GM19238 (cell line): ENCODE measurements around the gene BPIFB6.

ENCODE experiments used
- DNase-seq: peaks from one replicate; pipeline ENCODE4 v3.0.0; 2011; ENCODE audit warnings: low spot score; ENCODE audit not compliant: insufficient read length

BPIFB6 gene

DNA sequence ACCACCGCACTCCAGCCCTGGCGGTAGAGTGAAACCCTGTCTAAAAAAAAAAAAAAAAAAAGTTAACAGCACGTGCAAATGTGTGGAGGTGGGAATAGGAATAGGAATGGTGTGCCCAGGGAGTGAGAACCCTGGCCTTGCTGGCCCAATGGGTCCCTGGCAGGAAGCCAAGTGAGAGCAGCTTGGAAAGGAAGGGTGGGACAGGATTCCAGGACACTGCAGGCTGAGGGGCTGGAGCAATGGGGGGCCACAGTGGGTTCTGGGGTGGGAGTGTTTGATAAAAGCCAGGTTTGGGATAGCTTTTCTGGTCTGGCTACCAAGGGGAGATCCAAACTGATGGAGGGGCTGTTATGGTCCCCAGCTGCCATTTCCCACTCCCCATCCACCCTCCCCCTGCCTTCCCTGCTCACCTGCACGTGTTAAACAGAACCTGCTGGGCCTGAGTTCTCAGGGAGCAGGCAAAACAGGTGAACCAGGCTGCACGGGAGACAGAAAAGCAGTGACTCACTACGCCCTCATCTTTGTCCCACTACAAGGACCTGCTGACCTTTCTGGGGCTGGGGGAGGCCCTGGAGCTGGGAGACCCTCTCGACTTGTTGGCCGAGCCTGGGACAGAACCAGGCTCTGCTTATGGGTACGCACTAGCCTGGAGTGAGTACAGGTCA lies 30.5 kb upstream of the BPIFB6 start:
- DNase-seq, result no peak

DNA sequence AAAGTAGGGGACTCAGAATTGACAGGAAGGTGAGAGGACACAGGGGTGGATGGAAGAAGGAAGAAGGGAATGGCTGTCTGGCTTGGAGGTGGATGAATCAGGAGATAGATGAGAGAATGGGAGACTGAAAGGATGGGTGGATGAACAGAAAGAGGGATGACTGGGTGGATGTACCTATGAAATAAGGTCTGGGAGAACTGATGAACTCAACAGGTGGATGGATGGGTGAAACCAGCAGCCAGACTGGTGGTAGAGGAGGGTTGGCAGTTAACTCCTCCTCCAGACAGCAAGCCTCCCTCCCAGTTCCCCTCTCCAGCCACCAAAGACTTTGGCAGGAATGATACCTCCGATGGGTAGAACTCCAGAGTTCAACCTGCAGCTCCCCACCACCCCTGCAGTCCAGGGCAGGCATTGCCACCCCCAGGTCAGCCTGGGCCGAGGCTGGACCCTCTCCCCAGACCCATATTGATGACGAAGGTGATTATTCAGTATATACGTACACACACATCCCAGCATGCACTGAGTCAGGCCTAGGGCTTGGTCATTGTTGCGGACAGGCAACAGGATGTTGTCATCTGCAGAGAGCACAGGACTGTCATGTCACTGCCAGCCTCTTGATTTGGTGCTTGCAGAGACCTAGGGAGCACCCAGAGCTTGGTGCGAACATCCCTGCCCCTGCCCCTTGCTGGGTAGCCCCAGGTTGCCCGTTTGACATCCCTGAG lies 29.2 kb upstream of the BPIFB6 start:
- no peak for DNase-seq

DNA sequence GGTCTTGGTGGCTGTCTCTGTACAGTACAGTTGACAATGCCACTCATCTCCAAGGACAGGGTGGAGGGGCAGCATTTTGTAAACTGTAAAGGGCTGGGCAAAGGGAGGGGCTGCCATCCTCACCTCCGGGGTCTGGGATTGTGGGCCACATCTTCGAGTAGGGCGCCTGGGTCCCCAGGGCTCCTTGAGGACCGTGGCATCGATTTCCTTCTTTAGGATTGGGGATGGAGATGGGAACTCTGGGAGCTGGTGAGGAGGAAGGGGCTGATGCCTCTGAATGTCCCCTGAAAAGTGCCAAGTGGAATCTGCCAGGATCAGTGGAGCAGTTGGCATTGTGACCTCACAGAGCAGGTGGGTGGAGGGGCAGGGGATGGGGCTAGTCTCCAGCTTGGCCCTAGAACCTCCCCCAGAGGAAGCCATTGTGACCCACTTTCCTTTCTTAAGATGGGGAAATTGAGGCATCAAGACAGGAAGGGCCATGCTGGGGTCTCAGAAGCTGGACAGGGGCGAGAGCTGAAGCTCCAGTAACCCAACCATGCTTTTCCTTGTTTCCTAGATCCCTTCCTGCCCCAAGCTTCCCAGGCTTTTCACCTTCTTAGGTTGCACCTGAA lies 27.2 kb upstream of the BPIFB6 start, which contains the start of gene SUN5:
SUN5 (minus strand) TSS at position 293 of the 611 bp plus-strand sequence; CDS start at position 200, 93 bp downstream.
- no peak for DNase-seq

DNA sequence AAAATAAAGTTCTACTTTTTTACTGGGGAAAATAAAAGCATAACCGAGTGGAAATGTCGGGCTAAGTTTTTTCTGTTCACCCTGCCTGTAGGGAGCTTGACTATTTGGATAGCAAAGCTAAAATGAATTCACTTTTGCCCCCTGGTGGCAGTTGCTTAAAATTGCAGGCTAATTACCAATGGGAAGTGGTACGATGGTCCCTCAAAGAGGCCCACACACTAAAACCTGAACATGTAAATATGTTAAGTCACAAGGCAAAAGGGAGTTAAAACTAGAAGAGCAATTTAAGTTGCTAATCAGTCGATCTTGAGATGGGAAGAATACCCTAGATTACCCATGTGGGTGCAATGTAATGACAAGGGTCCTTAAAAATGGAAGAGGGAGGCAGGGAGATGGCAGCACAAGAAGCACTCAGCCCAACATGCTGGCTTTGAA lies 26.3 kb upstream of the BPIFB6 start:
- DNase-seq, result peak; percentile 34

DNA sequence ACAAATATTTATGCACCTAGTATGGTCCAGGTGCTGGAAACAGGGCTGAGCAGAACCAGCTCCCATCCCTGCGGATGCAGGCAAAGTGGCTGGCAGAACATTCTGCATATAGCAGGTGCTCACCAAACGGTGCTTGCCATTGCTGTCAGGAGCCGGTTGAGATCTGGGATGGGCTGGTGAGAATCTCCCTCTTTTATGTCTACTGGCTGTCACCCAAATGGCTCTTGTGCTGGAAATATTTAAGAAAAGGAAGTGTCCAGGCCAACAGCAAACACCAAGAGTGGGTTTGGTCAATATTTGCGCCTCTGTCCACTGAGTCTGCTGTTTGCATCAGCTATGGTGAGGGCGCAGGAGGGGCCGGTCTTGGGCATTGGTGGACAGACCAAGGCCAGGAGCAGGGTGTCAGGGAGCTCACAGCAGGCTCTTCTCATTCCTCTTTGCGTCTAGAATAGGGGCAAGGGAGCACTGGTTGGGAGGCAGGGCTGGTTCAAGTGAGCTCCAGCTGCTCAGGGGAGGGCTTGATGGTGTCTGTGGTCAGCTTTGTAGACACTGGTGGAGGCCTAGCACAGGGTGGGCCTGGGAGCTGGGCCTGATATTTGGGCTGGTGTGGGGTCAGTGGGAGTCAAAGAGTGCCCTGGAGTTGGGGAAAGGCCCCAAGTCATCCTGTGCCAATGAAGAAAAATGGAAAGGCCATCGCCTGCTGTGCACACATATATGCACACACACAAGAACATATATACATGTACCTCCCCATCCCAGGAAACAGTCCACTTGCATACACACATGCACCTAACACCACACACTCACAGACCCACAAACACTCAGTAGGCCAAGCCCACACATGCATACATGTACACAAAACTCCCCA lies 25.3 kb upstream of the BPIFB6 start:
- no peak for DNase-seq

DNA sequence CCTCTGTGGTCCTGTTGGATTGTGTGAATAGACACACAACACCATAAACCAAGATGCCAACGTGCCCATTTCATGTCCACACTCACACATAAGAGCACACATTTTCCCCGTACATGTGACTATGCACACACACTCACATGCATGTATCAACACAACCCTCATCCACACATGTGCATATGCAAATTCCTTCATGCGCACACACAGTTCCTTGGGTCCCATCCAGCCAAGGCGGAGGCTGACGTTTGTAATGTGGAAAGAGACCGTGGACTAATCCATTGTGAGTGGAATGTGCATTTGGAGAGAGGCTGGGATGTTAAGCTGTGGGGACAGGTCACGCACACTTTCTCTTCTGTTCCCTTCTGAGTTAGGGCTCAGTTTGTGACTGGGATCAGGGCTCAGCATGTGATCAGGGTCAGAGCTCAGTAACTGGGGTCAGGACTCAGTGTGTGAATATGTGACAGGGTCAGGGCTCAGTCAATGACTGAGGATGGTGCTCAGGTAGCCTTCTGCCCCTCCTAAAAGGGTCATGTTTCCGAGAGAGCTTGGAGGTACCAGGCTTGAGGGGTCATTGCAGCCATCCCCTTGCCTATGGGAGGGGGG lies 24.6 kb upstream of the BPIFB6 start:
- DNase-seq, result no peak

DNA sequence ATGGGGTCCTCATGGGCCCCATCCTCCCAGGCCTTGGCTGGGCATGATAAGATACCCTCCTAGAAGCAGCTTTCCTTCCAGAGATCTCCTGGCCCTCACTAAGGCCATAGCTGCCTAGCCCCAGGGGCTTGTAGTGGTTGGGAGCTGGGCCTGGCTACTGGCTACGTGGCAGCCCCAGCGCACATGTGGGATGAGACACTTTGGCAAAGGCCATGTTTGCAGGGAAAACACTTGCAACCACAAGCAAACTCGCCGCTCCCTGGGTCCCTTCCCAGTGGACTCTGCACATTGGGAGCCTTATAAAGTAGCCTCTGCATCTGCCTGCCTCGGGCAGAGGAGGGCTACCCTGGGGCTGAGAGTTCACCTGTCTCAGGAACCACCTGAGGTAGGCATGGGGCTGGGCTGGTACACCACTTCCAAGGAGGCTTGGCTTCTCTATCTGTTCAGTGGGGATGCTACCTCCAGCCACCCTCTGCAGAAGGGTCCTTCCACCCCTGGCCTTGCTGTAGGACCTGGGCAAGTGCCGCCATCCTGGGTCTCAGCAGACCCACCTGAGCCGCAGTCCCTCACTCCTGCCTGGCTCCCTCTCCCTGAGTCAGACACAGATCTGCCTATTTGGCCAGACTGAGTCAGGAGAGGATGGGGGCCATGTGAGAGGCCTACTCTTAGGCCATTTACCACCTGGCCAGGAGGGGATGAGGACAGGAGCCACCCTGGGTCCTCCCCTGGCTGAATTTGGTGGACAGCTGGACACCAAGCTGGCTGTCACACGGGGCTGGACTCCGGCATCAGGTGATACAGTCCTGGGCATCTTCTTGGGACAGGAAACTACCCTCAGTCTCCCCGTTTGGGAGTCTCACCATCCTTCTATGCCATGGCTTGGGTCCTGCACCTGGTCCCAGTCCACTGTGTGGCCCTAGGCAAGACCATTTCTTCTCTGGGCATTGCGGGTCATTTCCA lies 23.8 kb upstream of the BPIFB6 start, which contains the start of gene BPIFB2:
BPIFB2 (plus strand) TSS at position 329 of the 960 bp plus-strand sequence. CDS start 871 bp downstream, outside the sequence.
- DNase-seq, result no peak

DNA sequence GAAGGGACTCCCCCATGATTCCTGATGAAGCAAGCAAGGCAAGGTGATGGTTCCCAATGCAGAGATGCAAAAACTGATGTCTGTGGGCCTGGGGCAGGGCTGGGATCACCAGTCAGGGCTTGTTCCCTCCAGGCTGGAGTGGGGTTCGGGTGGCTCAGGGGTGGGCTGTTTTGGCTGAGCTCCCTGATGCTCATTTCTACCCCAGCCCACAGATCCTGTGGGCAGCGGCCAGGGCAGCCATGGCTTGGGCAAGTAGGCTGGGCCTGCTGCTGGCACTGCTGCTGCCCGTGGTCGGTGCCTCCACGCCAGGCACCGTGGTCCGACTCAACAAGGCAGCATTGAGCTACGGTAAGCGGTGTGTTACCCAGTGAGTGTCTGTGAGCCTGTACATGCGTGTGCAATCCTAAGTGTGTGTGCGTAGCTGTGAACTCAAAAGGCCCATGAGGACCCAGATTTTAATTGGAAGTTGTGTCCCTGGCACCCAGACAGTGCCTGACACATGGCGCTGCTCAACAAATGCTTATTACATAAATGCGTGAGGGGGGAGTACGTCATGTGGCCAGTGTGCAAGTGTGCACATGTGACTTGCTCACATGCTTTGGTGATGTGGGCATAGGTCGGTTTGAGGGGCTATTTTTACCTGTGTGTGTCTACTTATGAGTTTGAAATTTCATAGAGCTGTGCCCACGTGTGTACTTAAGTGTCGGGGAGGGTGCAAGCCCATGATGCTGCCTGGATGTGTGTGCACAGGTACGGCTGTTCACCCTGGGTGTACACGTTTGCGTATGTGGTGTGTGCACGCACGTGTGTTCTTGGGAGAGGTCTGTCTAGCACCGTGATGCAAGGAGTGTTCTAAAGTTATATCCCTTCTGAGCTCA lies 22.9 kb upstream of the BPIFB6 start:
- no peak for DNase-seq

DNA sequence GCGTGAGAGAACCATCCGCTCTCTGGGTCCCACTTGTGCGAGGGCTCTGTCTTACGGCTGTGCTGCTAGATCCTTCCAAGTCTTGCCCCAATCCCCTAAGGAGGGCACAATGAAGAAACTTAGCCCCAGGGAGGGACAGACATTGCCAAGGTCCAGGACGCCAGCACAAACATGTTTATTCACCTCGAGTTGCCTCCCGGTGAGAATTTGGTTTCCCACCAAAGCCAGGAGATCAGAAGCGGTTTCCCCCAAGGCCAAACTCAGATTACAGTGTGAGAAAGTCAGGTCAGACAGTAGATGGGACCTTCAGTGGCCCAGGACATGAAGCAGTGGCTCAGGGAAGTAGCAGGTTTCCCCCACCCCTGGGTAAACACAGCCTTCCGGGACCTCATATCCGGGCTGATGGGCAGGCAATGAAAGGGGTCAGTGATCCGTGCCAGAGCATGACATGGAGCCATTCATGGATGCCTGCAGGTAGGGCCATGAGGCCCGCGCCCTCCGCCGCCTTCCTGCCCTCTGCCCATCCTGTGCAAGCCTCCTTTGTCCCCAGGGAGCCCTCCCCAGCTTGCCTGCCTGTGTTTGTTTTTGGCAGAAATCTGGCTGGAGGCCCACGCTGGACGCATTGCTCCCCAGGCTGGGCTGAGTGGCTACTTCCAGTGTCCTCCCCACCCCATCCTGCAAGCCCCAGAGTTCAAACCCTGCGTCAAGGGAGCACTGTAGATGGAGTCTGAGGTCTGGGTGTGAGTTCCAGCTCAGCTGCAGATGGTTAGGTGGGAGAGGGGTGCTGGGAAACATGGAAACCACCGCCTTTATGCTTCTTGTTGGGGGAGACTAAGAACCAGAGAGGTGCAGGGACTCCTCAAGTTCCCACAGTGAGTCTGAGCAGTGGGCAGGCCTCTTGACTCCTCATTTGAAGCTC lies 22.0 kb upstream of the BPIFB6 start:
- no peak for DNase-seq

DNA sequence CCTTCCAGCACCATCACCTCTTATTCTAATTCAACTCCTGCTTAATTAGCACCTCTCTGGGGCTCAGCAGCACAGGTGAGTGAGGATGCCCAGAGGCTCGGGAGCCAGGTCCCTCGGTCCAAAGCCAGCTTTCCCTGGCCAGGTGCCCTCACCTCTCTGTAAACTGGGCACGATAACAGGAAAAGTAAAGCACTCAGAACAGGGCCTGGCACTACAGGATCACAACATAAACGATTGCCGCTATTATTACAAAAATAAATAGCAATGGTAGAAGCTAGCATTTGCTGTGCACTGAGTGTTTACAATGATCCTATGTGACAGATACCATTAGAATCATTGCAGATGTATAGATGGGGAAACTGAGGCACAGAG lies 21.3 kb upstream of the BPIFB6 start:
- DNase-seq, result no peak

DNA sequence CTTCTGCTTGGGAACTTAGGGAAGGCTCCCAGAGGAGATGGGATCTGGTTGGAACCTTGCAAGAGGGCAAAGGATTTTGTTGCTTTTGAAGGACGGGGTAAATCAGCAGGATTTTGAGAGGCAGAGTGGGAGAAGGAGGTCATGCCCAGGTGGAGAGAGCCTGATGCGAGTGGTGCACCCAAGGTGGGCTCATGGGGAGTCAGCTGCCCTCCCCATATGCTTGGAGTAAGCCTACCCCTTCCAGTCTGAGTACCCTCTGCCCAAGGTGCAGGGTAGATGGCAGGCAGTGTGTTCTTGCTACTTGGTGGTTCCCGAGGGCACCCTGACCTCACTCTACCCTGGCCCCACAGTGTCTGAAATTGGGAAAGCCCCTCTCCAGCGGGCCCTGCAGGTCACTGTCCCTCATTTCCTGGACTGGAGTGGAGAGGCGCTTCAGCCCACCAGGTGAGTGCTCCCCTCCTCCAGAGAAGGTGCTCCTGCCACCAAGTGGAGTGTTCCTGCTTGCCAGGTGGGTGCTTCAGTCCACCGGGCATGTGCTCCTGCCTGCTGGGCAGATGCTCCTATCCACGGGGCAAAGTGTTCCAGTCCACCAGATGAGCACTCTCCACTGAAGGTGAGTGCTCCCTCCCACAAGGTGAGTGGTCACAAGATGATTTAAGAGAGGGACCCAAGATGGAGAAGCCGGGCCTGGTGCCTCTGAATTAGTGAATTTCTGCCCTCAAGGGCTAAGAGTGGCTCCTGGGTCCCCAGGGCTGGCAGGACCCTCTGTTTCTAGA lies 20.6 kb upstream of the BPIFB6 start:
- DNase-seq, result no peak

DNA sequence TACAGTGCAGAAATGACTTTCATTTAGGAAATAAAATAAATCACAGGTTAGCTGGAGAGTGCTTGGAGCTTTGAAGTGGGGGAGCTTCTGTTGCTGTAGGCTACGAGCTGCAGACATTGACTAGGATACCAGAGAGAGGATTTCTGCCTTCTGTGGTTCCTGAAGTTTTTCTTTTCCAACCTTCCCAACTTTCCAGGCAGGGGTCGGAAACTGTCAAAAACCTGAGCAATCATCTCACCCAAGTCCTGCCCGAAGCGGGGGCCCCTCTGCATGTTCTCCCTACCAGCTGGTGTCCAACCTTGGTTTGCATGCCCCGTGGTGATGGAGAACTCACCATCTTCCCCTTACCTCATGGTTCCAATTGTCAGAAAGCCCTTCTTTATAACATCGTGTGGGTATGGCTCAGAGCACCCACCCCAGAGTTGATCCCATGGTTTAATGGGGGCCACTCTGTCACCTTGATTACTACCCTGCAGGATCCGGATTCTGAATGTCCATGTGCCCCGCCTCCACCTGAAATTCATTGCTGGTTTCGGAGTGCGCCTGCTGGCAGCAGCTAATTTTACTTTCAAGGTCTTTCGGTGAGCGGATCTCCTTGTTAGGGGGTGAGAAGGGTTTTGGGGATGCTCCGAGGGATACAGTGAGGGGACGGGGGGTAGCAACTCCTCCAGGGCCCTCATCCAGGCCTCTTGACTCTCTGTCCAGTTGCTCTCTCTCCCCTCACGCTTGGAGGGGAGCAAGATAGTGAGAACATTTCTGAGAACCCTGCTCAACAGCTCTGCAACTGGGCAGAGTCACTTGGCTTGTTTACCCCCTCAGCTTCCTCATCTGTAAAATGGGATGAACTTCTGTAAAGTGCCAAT lies 18.9 kb upstream of the BPIFB6 start:
- no peak for DNase-seq

DNA sequence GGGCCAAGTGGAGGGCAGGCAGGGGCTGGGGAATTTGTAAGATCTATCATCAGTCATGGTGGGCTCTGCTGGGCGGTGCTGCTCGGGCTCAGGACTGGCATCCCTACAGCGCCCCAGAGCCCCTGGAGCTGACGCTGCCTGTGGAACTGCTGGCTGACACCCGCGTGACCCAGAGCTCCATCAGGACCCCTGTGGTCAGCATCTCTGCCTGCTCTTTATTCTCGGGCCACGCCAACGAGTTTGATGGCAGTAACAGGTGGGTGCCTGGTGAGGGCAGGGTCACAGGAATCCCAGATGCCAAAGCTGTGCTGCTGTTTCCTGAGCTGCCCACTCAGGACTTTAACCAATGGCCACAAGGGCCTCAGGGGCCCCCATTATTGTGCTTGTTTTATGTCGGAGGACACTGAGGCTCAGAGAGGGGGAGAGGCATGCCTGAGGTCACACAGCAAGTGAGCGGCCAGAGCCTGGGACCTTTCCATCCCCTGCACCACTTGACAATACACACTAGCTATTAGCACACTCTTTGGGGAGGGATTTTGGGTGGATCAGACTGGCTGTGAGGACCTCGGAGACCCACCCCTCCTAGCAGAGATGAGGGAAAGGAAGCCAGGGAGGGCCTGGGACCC lies 17.6 kb upstream of the BPIFB6 start:
- DNase-seq, result no peak

DNA sequence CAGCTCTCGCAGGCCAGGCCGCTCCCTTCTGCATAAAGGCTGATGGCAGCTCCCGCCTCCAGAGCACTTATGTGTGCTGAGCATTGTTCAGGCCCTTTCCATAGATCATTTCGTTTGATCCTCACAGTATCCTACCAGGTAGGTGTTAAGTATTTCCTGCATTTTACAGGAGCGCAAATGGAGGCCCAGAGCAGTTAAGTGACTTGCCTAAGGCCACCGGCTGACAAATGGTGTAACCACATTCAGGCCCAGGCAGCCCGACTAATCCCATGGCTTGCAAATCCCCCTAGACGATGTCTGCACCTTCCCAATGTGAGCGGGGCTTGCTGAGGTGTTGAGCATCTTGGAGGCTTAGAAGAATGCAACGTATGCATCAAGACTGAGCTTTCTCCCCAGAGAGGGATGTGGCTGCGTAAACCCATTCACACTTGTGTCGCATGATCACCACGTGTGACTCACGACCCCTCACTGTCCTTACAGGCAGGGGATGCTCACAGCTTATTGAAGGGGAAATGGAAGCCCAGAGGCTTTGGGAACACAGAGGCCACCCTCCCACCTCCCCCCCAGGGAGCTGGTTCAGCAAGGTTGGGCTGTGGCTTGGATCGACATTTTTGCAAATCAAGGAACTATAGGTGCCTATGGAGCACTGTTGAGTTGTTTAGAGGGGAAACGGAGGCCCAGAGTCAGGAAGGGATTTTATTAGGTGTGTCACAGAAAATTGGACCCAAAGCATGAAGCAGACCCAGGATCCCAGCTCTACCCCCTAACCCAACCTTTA lies 16.9 kb upstream of the BPIFB6 start:
- DNase-seq, result no peak

DNA sequence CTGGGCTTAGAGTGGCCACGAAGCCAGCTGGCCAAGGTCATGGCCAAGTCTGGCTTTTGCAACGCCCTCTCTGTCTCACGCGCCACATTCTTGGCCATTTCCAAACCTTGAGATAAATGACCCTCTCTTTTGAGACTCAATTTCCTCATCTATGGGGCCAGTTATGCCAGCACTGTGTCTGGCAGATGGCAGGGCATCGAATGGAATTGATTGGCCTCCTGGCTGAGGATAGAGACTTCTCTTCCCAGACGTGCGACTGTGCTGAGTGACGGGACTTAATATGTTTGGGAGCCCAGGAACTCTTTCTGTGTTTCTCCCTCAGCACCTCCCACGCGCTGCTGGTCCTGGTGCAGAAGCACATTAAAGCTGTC lies 16.3 kb upstream of the BPIFB6 start:
- DNase-seq, result no peak
